HCT116 (cell line): ENCODE data around the gene CTAGE1. TPM values are rescaled to one million over a fixed set of nuclear protein-coding genes. Genes with fewer than 3 reads are reported as not detected.

Experiments used
- ATAC-seq: fragments of 200-7000 bp; cut with Tn5 transposase; 2 replicates; pipeline ENCODE4 v1.9.1; 2020; ENCODE audit warnings: mild to moderate bottlenecking, moderate library complexity
- BruUV-seq: library from RNA; stranded (reverse); fragments of 400-500 nt; replicated peaks from 2 replicates; lab custom pipeline; 2021; lab: Mats Ljungman, UMichigan
- CTCF ChIA-PET: fragments of 300-600 bp; sonication (Branson Sonifier 250); formaldehyde crosslinking; loops from one replicate; lab custom pipeline; 2021; ENCODE audit warnings: antibody characterized with exemption; lab: Charles Lee
- POLR2A ChIA-PET: fragments of 300-600, 350-600 bp; sonication (Branson Sonifier 250); formaldehyde crosslinking; loops from one replicate; lab custom pipeline; 2021; ENCODE audit warnings: antibody characterized with exemption; lab: Charles Lee
- RAD21 ChIA-PET, 2 experiments: fragments of 300-600 bp; sonication (Branson Sonifier 250); formaldehyde crosslinking; loops; one replicate each; lab custom pipeline; 2023; ENCODE audit warnings: low total read pairs in 2 of 2; ENCODE audit not compliant: uncharacterized antibody in 2 of 2, unreplicated experiment in 2 of 2, low non-redundant PET in 1 of 2; lab: Charles Lee
- DNase-seq: peaks from one replicate; pipeline ENCODE4 v3.0.0-alpha.2; 2010; ENCODE audit warnings: low read depth, low spot score
- H2AFZ ChIP-seq: fragments of 200-600 bp; shearing (Covaris generic), sonication (generic); 2 replicates; pipeline ENCODE4 v1.6.1; 2017; ENCODE audit warnings: low read depth, mixed run types, mixed read lengths, antibody characterized with exemption, low read length; ENCODE audit not compliant: poor library complexity, severe bottlenecking
- H3K27ac ChIP-seq: 2 replicates; pipeline ENCODE4 v1.5.1; 2012; ENCODE audit warnings: low read depth, low read length
- H3K27me3 ChIP-seq: fragments of 200-600 bp; sonication (generic); 2 replicates; pipeline ENCODE4 v1.6.1; 2016; ENCODE audit warnings: mixed run types, low read length, mixed read lengths; ENCODE audit not compliant: insufficient read depth
- H3K36me3 ChIP-seq, 2 experiments: fragments of 200-500 bp in 1 of 2; fragments of 200-600 bp in 1 of 2; sonication (Bioruptor generic) in 1 of 2; sonication (generic) in 1 of 2; 2 replicates each; pipeline versions ENCODE4 v1.5.1 to v1.6.1; 2014 to 2016; ENCODE audit warnings: low read length in 2 of 2, inconsistent platforms in 1 of 2, mixed read lengths in 1 of 2, mixed run types in 1 of 2; ENCODE audit not compliant: insufficient read depth in 2 of 2, control insufficient read depth in 1 of 2
- H3K4me1 ChIP-seq, 2 experiments: fragments of 200-600 bp in 1 of 2; sonication (generic) in 1 of 2; 2 replicates each; pipeline versions ENCODE4 v1.5.1 to v1.6.1; 2012 to 2017; ENCODE audit warnings: low read length in 2 of 2, inconsistent platforms in 1 of 2, mild to moderate bottlenecking in 1 of 2, mixed read lengths in 1 of 2, mixed run types in 1 of 2, moderate library complexity in 1 of 2; ENCODE audit not compliant: insufficient read depth in 2 of 2, control insufficient read depth in 1 of 2
- H3K4me2 ChIP-seq: fragments of 200-600 bp; sonication (generic); 2 replicates; pipeline ENCODE4 v1.6.1; 2017; ENCODE audit warnings: mixed run types, low read length, mixed read lengths
- H3K4me3 ChIP-seq, 2 experiments: fragments of 200-600 bp in 1 of 2; sonication (generic) in 1 of 2; replicated peaks in 1 of 2; 2 replicates each; pipeline ENCODE4 v1.5.1; 2011 to 2016; ENCODE audit warnings: low read length in 2 of 2, control low read depth in 1 of 2, low read depth in 1 of 2, mild to moderate bottlenecking in 1 of 2, mixed read lengths in 1 of 2, mixed run types in 1 of 2
- H3K79me2 ChIP-seq: fragments of 200-600 bp; sonication (generic); 2 replicates; pipeline ENCODE4 v1.6.1; 2017; ENCODE audit warnings: mild to moderate bottlenecking, mixed run types, low read length, moderate library complexity, mixed read lengths; ENCODE audit not compliant: insufficient read depth
- H3K9ac ChIP-seq: fragments of 200-600 bp; sonication (generic); 2 replicates; pipeline ENCODE4 v1.6.1; 2016; ENCODE audit warnings: low read length, mixed read lengths
- H3K9me2 ChIP-seq: fragments of 200-600 bp; sonication (generic), shearing (Covaris generic); 2 replicates; pipeline ENCODE4 v1.6.1; 2017; ENCODE audit warnings: mixed run types, mild to moderate bottlenecking, moderate library complexity; ENCODE audit not compliant: insufficient read depth
- H3K9me3 ChIP-seq, 2 experiments: fragments of 200-500 bp in 1 of 2; fragments of 200-600 bp in 1 of 2; sonication (Bioruptor generic) in 1 of 2; sonication (generic) in 1 of 2; 2 replicates each; pipeline ENCODE4 v1.6.1; 2014 to 2017; ENCODE audit warnings: low read length in 2 of 2, mixed read lengths in 2 of 2, inconsistent platforms in 1 of 2, low read depth in 1 of 2, mild to moderate bottlenecking in 1 of 2, mixed run types in 1 of 2, moderate library complexity in 1 of 2; ENCODE audit not compliant: control insufficient read depth in 1 of 2, insufficient read depth in 1 of 2
- H4K20me1 ChIP-seq: fragments of 200-600 bp; sonication (generic), shearing (Covaris generic); 2 replicates; pipeline ENCODE4 v1.6.1; 2017; ENCODE audit warnings: mixed run types, mild to moderate bottlenecking, moderate library complexity; ENCODE audit not compliant: insufficient read depth
- ATF3 ChIP-seq: IDR thresholded peaks from 2 replicates; pipeline ENCODE4 v1.6.1; 2012
- CBX3 ChIP-seq: IDR thresholded peaks from 2 replicates; pipeline ENCODE4 v1.6.1; 2012; ENCODE audit warnings: low read depth
- CEBPB ChIP-seq: IDR thresholded peaks from 2 replicates; pipeline ENCODE4 v1.6.1; 2012; ENCODE audit warnings: low read depth
- CTCF ChIP-seq, 3 experiments: fragments of 200-600 bp in 1 of 3; sonication (generic) in 1 of 3; IDR thresholded peaks in 2 of 3; conservative IDR thresholded peaks in 1 of 3; 2 replicates each; pipeline ENCODE4 v1.5.1; 2012 to 2017; ENCODE audit warnings: low read depth in 2 of 3, low read length in 2 of 3, antibody characterized with exemption in 1 of 3, borderline replicate concordance in 1 of 3, control low read depth in 1 of 3, mild to moderate bottlenecking in 1 of 3, mixed read lengths in 1 of 3, mixed run types in 1 of 3, moderate library complexity in 1 of 3; ENCODE audit not compliant: insufficient read depth in 1 of 3
- EGR1 ChIP-seq: IDR thresholded peaks from 2 replicates; pipeline ENCODE4 v1.6.1; 2012; ENCODE audit warnings: low read depth
- ELF1 ChIP-seq: IDR thresholded peaks from 2 replicates; pipeline ENCODE4 v1.6.1; 2012; ENCODE audit warnings: low read depth, borderline replicate concordance
- EZH2phosphoT487 ChIP-seq: fragments of 200-600 bp; IDR thresholded peaks from 2 replicates; pipeline ENCODE4 v1.6.1; 2018; ENCODE audit warnings: antibody characterized with exemption, borderline replicate concordance
- FOSL1 ChIP-seq: IDR thresholded peaks from 2 replicates; pipeline ENCODE4 v1.6.1; 2012; ENCODE audit warnings: low read depth
- JUND ChIP-seq: IDR thresholded peaks from 2 replicates; pipeline ENCODE4 v1.6.1; 2012
- MAX ChIP-seq: IDR thresholded peaks from 2 replicates; pipeline ENCODE4 v1.6.1; 2012
- POLR2A ChIP-seq: IDR thresholded peaks from 2 replicates; pipeline ENCODE4 v1.7.0; 2011; ENCODE audit warnings: borderline replicate concordance; ENCODE audit not compliant: insufficient read depth, insufficient read length; ENCODE audit errors: extremely low read depth
- RAD21 ChIP-seq: IDR thresholded peaks from 2 replicates; pipeline ENCODE4 v1.6.1; 2012; ENCODE audit warnings: low read depth, mild to moderate bottlenecking
- REST ChIP-seq: IDR thresholded peaks from 2 replicates; pipeline ENCODE4 v1.6.1; 2012; ENCODE audit warnings: low read depth
- SP1 ChIP-seq: IDR thresholded peaks from 2 replicates; pipeline ENCODE4 v1.6.1; 2012; ENCODE audit warnings: low read depth
- SRF ChIP-seq: IDR thresholded peaks from 2 replicates; pipeline ENCODE4 v1.6.1; 2012; ENCODE audit warnings: low read depth
- TCF7L2 ChIP-seq: IDR thresholded peaks from 2 replicates; pipeline ENCODE4 v1.7.0; 2011; ENCODE audit warnings: borderline replicate concordance, inconsistent platforms; ENCODE audit not compliant: insufficient read depth, insufficient read length; ENCODE audit errors: extremely low read depth
- YY1 ChIP-seq: IDR thresholded peaks from 2 replicates; pipeline ENCODE4 v1.6.1; 2011; ENCODE audit warnings: low read length, low read depth, moderate library complexity, mild to moderate bottlenecking; ENCODE audit not compliant: insufficient replicate concordance; ENCODE audit errors: extremely low read depth
- ZBTB33 ChIP-seq: IDR thresholded peaks from 2 replicates; pipeline ENCODE4 v1.6.1; 2011; ENCODE audit warnings: mild to moderate bottlenecking, low read length, moderate library complexity; ENCODE audit not compliant: insufficient replicate concordance; ENCODE audit errors: extremely low read depth
- ZFX ChIP-seq: fragments of 450-650 bp; IDR thresholded peaks from 2 replicates; pipeline ENCODE4 v1.6.1; 2017
- ZNF274 ChIP-seq: fragments of 200-500 bp; sonication (Bioruptor generic); IDR thresholded peaks from 2 replicates; pipeline ENCODE4 v1.6.1; 2014; ENCODE audit warnings: mild to moderate bottlenecking, low read depth, low read length, inconsistent platforms
- intact Hi-C: fragments of 100-400 bp; cut with micrococcal nuclease; formaldehyde crosslinking; loops from 2 replicates; pipeline ENCODE4 v1.10.0; 2022
- total RNA-seq: library from RNA; stranded (reverse); gene quantifications from one replicate; pipeline ENCODE4 v1.2.1, GENCODE V29; 2021; ENCODE audit not compliant: unreplicated experiment

The CTAGE1 gene
- total RNA-seq, 1 experiment from 2014 or later = not detected

- TF ChIP-seq MAX (no peak), ZNF274 (no peak), RAD21 (no peak), ELF1 (no peak), ATF3 (no peak), SP1 (no peak), FOSL1 (no peak), EGR1 (no peak), CEBPB (no peak), CBX3 (no peak), CTCF (IDR thresholded peaks at IDR 0.05 in 2 of 3, conservative IDR thresholded peaks at IDR 0.05 in 1 of 3; ENCODE audit: borderline replicate concordance in 1 of 3, insufficient read depth in 1 of 3, low read depth in 2 of 3, low read length in 2 of 3) (no peak), EZH2phosphoT487 (no peak), YY1 (no peak), REST (no peak), ZBTB33 (no peak), TCF7L2 (no peak), POLR2A (no peak), JUND (no peak), ZFX (no peak), SRF (no peak)
- Histone ChIP-seq H3K4me2 (no peak overlapping the region), H3K9ac (no peak overlapping the region), H3K9me2 (no peaks in the 10 kb centered on the region), H3K27ac (no peak overlapping the region), H3K27me3 (no peaks in the 10 kb centered on the region), H3K4me1 (no peaks in the 10 kb centered on the region), H3K4me3 (no peak overlapping the region), H4K20me1 (no peaks in the 10 kb centered on the region), H3K9me3 (no peaks in the 10 kb centered on the region), H2AFZ (no peak overlapping the region), H3K36me3 (no peaks in the 10 kb centered on the region), H3K79me2 (no peaks in the 10 kb centered on the region)
- RAD21 ChIA-PET = no interaction called here
- POLR2A ChIA-PET = no interaction called here
- BruUV-seq = no TSS peak
- DNase-seq (no peak), ATAC-seq (no peak)
- CTCF ChIA-PET = no interaction called here
- intact Hi-C loops = no loop called here
Observed at GRCh38 chr18:22412176-22412911, 5.4 kb downstream of the CTAGE1 start.
